GM12801 (cell line): ENCODE data around the gene SLC35B4.

Experiments
- CTCF ChIP-seq: IDR thresholded peaks from one replicate; pipeline ENCODE4 v1.5.1; 2011; ENCODE audit warnings: control low read depth; ENCODE audit not compliant: insufficient read length; ENCODE audit errors: extremely low read depth

The SLC35B4 gene

DNA sequence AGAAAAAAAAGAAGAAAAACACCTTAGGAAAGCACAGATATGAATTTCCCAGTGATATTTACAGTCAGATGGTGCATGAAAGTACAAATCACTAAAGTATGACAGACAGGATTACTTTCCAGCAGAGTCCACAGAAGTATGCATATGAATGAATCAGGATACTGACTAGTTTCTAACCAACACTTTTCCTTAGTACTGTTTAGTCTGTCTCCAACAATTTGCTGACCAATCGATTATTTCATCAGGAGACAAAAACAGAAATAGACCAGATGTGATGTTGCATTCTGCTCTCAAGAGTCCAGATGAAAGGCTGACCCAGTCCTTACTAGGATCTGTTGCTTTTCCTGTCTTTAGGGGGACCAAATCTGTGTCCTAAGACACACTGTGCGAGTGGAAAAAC lies 14.6 kb downstream of the SLC35B4 start:
- no peak for TF ChIP-seq CTCF

DNA sequence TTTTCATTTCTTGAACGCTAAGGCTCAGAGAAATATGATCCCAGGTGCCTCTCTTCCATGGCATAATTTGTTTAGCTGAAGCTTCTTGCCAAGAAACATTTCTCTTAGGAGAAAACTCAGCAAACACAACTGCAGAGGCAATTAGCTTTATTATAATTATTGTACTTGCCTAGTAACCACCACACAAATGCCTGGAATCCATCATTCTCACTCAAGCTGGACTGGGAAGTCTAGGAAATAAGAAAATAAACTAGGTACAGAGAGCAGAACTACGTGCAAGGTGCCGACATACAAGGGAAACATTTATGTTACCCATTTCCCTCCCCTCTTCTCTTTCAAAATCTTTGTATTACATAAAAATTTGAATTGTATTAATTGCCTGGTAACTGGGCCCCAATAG lies 15.1 kb downstream of the SLC35B4 start:
- TF ChIP-seq CTCF, result no peak

- no peak for TF ChIP-seq CTCF
These were observed 15.7 kb downstream of the SLC35B4 start for GRCh38 chr7:134300988-134301387.

- no peak for TF ChIP-seq CTCF
These were observed 17.6 kb downstream of the SLC35B4 start for GRCh38 chr7:134298902-134299683.

GRCh38 chr7:134297489-134297888 lies 19.2 kb downstream of the SLC35B4 start:
- TF ChIP-seq CTCF, result no peak

GRCh38 chr7:134293002-134293740 lies 23.6 kb downstream of the SLC35B4 start:
- TF ChIP-seq CTCF, result no peak

DNA sequence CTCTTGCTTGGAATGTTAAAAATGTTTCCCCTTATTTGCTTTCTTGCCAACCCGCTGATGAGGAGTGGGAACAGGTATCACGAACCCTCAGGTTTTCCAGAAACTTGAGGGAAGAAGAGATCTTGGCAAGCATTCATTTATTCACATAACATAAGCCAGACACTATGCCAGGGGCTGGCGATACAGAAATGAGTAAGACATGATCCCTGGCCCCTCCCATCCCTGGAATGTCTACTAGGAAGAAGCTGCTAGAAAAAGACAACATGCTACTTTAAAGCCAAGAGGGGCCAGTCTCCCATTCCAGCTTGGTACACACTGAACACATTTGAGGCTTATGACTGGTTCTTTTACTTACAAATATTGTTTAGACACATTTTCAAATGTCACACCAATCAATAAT lies 26.4 kb downstream of the SLC35B4 start:
- no peak for TF ChIP-seq CTCF
